Panc1 (cell line): ENCODE data around the gene KEL. TPM values are rescaled to one million over a fixed set of nuclear protein-coding genes. Genes with fewer than 3 reads are reported as not detected.

Source experiments
- ATAC-seq: fragments of 200-7000 bp; cut with Tn5 transposase; 2 replicates; pipeline ENCODE4 v1.9.1; 2020; ENCODE audit warnings: mild to moderate bottlenecking, moderate library complexity
- BruUV-seq: library from RNA; stranded (reverse); fragments of 400-500 nt; replicated peaks from 2 replicates; lab custom pipeline; 2021; lab: Mats Ljungman, UMichigan
- CTCF ChIA-PET: fragments of 300-600 bp; sonication (Branson Sonifier 250); formaldehyde crosslinking; loops from one replicate; lab custom pipeline; 2022; ENCODE audit warnings: antibody characterized with exemption; lab: Charles Lee
- POLR2A ChIA-PET: fragments of 300-600 bp; sonication (Branson Sonifier 250); formaldehyde crosslinking; loops from one replicate; lab custom pipeline; 2022; ENCODE audit warnings: antibody characterized with exemption; lab: Charles Lee
- DNase-seq: peaks from one replicate; pipeline ENCODE4 v3.0.0-alpha.2; 2010; ENCODE audit warnings: low read depth, low spot score
- H3K27ac ChIP-seq: 2 replicates; pipeline ENCODE4 v1.5.1; 2011; ENCODE audit warnings: mild to moderate bottlenecking, low read length, inconsistent platforms
- H3K27me3 ChIP-seq: fragments of 200-500 bp; sonication (Bioruptor generic); 2 replicates; pipeline ENCODE4 v1.6.0; 2014; ENCODE audit warnings: low read length, inconsistent platforms; ENCODE audit not compliant: control insufficient read depth, insufficient read depth
- H3K36me3 ChIP-seq: fragments of 200-500 bp; sonication (Bioruptor generic); 2 replicates; pipeline ENCODE4 v1.5.1; 2014; ENCODE audit warnings: inconsistent platforms, mild to moderate bottlenecking, low read length, moderate library complexity; ENCODE audit not compliant: control insufficient read depth, insufficient read depth
- H3K4me1 ChIP-seq: 2 replicates; pipeline ENCODE4 v1.5.1; 2011; ENCODE audit warnings: inconsistent platforms, mild to moderate bottlenecking, low read length, moderate library complexity; ENCODE audit not compliant: control insufficient read depth, insufficient read depth
- H3K4me3 ChIP-seq, 2 experiments: 2 replicates each; pipeline ENCODE4 v1.5.1; 2011 to 2012; ENCODE audit warnings: low read depth in 2 of 2, low read length in 2 of 2, mild to moderate bottlenecking in 2 of 2, inconsistent platforms in 1 of 2, moderate library complexity in 1 of 2
- H3K9me3 ChIP-seq: fragments of 200-500 bp; sonication (Bioruptor generic); 2 replicates; pipeline ENCODE4 v1.5.1; 2014; ENCODE audit warnings: low read depth, mild to moderate bottlenecking, inconsistent platforms, low read length, moderate library complexity; ENCODE audit not compliant: control insufficient read depth, insufficient read depth
- CTCF ChIP-seq: fragments of 450-650 bp; IDR thresholded peaks from 2 replicates; pipeline ENCODE4 v1.5.1; 2017; ENCODE audit warnings: mild to moderate bottlenecking
- POLR2AphosphoS5 ChIP-seq: IDR thresholded peaks from 2 replicates; pipeline ENCODE4 v1.6.1; 2012; ENCODE audit warnings: mild to moderate bottlenecking, low read depth, low read length, moderate library complexity
- REST ChIP-seq, 2 experiments: IDR thresholded peaks; 2 replicates each; pipeline ENCODE4 v1.6.1; 2011 to 2012; ENCODE audit warnings: low read depth in 2 of 2, control low read depth in 1 of 2, low read length in 1 of 2, mild to moderate bottlenecking in 1 of 2, moderate library complexity in 1 of 2; ENCODE audit not compliant: insufficient read depth in 1 of 2
- SIN3A ChIP-seq: IDR thresholded peaks from 2 replicates; pipeline ENCODE4 v1.6.1; 2012; ENCODE audit warnings: low read depth, mild to moderate bottlenecking, low read length, moderate library complexity, borderline replicate concordance; ENCODE audit not compliant: insufficient read depth
- TCF7L2 ChIP-seq: IDR thresholded peaks from 2 replicates; pipeline ENCODE4 v1.6.1; 2011; ENCODE audit warnings: mild to moderate bottlenecking, low read depth, low read length, inconsistent platforms
- in situ Hi-C: cut with HindIII; loops from 2 replicates; pipeline ENCODE4 v1.10.0; 2016; ENCODE audit warnings: low sequenced_read_pairs, low pct_unique_long_range_greater_than_20kb
- intact Hi-C: fragments of 100-400 bp; cut with micrococcal nuclease; formaldehyde crosslinking; loops from one replicate; pipeline ENCODE4 v1.10.0; 2022; ENCODE audit not compliant: unreplicated experiment
- total RNA-seq: library from RNA; stranded (reverse); gene quantifications from one replicate; pipeline ENCODE4 v1.2.1, GENCODE V29; 2021; ENCODE audit not compliant: unreplicated experiment

The KEL gene
- total RNA-seq, 1 experiment from 2014 or later = 0.44 TPM

- no peaks in the 10 kb centered on the region for H3K36me3 ChIP-seq
- no peak for DNase-seq
- H3K4me1 ChIP-seq = no peaks in the 10 kb centered on the region
- no peak overlapping the region for H3K4me3 ChIP-seq
- no peaks in the 10 kb centered on the region; the same call in 1 of the 2 replicates for H3K27me3 ChIP-seq
- no peak for ATAC-seq
- POLR2A ChIA-PET = no interaction called here
- in situ Hi-C loops = no loop called here
- TF ChIP-seq REST (IDR thresholded peaks at IDR 0.05; ENCODE audit: insufficient read depth in 1 of 2, low read depth in 2 of 2, low read length in 1 of 2) = no peak
- no peak for TF ChIP-seq SIN3A
- no peak for TF ChIP-seq POLR2AphosphoS5
- BruUV-seq = no TSS peak
- CTCF ChIA-PET = interaction anchor here (0.7 kb wide), 1 partner anchor 1302 kb away, joined by 4 read pairs; no protein-coding TSS in a partner anchor
- H3K27ac ChIP-seq = no peak overlapping the region
- intact Hi-C loops = no loop called here
- no peaks in the 10 kb centered on the region for H3K9me3 ChIP-seq
These were observed 11.9 kb downstream of the KEL start for GRCh38 chr7:142950235-142950634.

GRCh38 chr7:142948603-142949002, 13.6 kb downstream of the KEL start:
- BruUV-seq = no TSS peak
- ChIA-PET POLR2A (no interaction called here), CTCF (no interaction called here)
- in situ Hi-C loops = no loop called here
- no peak for DNase-seq
- no peaks in the 10 kb centered on the region for H3K36me3 ChIP-seq
- no peaks in the 10 kb centered on the region; the same call in 1 of the 2 replicates for H3K27me3 ChIP-seq
- H3K4me1 ChIP-seq = no peaks in the 10 kb centered on the region
- ATAC-seq = no peak
- no peak overlapping the region for H3K4me3 ChIP-seq
- no peaks in the 10 kb centered on the region for H3K9me3 ChIP-seq
- no peak overlapping the region for H3K27ac ChIP-seq
- TF ChIP-seq POLR2AphosphoS5 = no peak
- no peak for TF ChIP-seq REST (IDR thresholded peaks at IDR 0.05; ENCODE audit: insufficient read depth in 1 of 2, low read depth in 2 of 2, low read length in 1 of 2)
- no peak for TF ChIP-seq TCF7L2
- TF ChIP-seq CTCF = no peak
- no peak for TF ChIP-seq SIN3A
- intact Hi-C loops = no loop called here
